ENCODE data around the gene H1-8. TPM values are rescaled to one million over a fixed set of nuclear protein-coding genes. Genes with fewer than 3 reads are reported as not detected.

The H1-8 gene
- total and polyA plus RNA-seq, 2 experiments from 2014 or later: not detected

GRCh38 chr3:129548104-129548965 lies 5.4 kb downstream of the H1-8 start:
- H3K36me3 ChIP-seq: no peaks in the 10 kb centered on the region

GRCh38 chr3:129549006-129549800 lies 6.2 kb downstream of the H1-8 start:
- DNase-seq (ENCODE audit: low read depth in 1 of 2, low spot score in 1 of 2): no peak
- peaks cover 19% of the 10 kb centered on the region for H3K4me1 ChIP-seq (ENCODE audit: low read depth)
- no peak overlapping the region for H3K4me3 ChIP-seq
- no peaks in the 10 kb centered on the region for H3K27me3 ChIP-seq
- H3K9me3 ChIP-seq (ENCODE audit: low read depth): no peaks in the 10 kb centered on the region
- H3K27ac ChIP-seq: no peak overlapping the region
- no peak for TF ChIP-seq CTCF (IDR thresholded peaks at IDR 0.05; ENCODE audit: low read depth, low read length)
- H3K36me3 ChIP-seq: no peaks in the 10 kb centered on the region

More at GRCh38 chr3:129548104-129548965, 5.4 kb downstream of the H1-8 start:
- Histone ChIP-seq H3K9me3 (ENCODE audit: low read depth) (no peaks in the 10 kb centered on the region), H3K27me3 (no peaks in the 10 kb centered on the region), H3K27ac (no peak overlapping the region), H3K4me1 (ENCODE audit: low read depth) (peaks cover 10% of the 10 kb centered on the region), H3K4me3 (no peak overlapping the region)
- TF ChIP-seq CTCF (IDR thresholded peaks at IDR 0.05; ENCODE audit: low read depth, low read length): no peak
- DNase-seq (ENCODE audit: low read depth in 1 of 2, low spot score in 1 of 2): no peak

- H3K36me3 ChIP-seq: no peaks in the 10 kb centered on the region
- no peak overlapping the region for H3K4me3 ChIP-seq
- no peak overlapping the region for H3K27ac ChIP-seq
- no peak for TF ChIP-seq CTCF (IDR thresholded peaks at IDR 0.05; ENCODE audit: low read depth, low read length)
- no peaks in the 10 kb centered on the region for H3K27me3 ChIP-seq
- H3K9me3 ChIP-seq (ENCODE audit: low read depth): no peaks in the 10 kb centered on the region
- DNase-seq (ENCODE audit: low read depth in 1 of 2, low spot score in 1 of 2): no peak
- peaks cover 25% of the 10 kb centered on the region for H3K4me1 ChIP-seq (ENCODE audit: low read depth)
Observed at GRCh38 chr3:129549805-129550204, 6.8 kb downstream of the H1-8 start.

GRCh38 chr3:129552287-129553050 lies 9.5 kb downstream of the H1-8 start:
- no peak for DNase-seq (ENCODE audit: low read depth in 1 of 2, low spot score in 1 of 2)
- H3K4me1 ChIP-seq (ENCODE audit: low read depth): peaks cover 50% of the 10 kb centered on the region

More at GRCh38 chr3:129552287-129553050, 9.5 kb downstream of the H1-8 start:
- no peak overlapping the region for H3K4me3 ChIP-seq
- no peaks in the 10 kb centered on the region for H3K27me3 ChIP-seq
- no peaks in the 10 kb centered on the region for H3K9me3 ChIP-seq (ENCODE audit: low read depth)
- no peak overlapping the region for H3K27ac ChIP-seq
- no peak for TF ChIP-seq CTCF (IDR thresholded peaks at IDR 0.05; ENCODE audit: low read depth, low read length)
- H3K36me3 ChIP-seq: no peaks in the 10 kb centered on the region
